Mesenchymal stem cell (in vitro differentiated cells and primary cell): Measurements from ENCODE around the gene LDLRAD3.

ENCODE experiments used
- DNase-seq: peaks from one replicate; pipeline ENCODE4 v3.0.0-alpha.2; 2013
- H2AFZ ChIP-seq: one replicate; pipeline ENCODE4 v1.6.1; 2013; ENCODE audit warnings: low read depth, mild to moderate bottlenecking, control low read depth, inconsistent platforms, low read length, moderate library complexity
- H2AK5ac ChIP-seq: 2 replicates; pipeline ENCODE4 v1.6.1; 2013; ENCODE audit warnings: low read length, moderate library complexity, mild to moderate bottlenecking, inconsistent platforms; ENCODE audit not compliant: severe bottlenecking
- H2BK120ac ChIP-seq: one replicate; pipeline ENCODE4 v1.6.1; 2013; ENCODE audit warnings: low read depth, mild to moderate bottlenecking, inconsistent platforms, low read length, moderate library complexity
- H2BK12ac ChIP-seq, 2 experiments: one replicate each; pipeline ENCODE4 v1.6.1; 2013; ENCODE audit warnings: inconsistent platforms in 2 of 2, low read length in 2 of 2, mild to moderate bottlenecking in 2 of 2, moderate library complexity in 2 of 2, control low read depth in 1 of 2
- H2BK15ac ChIP-seq: one replicate; pipeline ENCODE4 v1.6.1; 2013; ENCODE audit warnings: mild to moderate bottlenecking, low read depth, inconsistent platforms; ENCODE audit not compliant: poor library complexity, severe bottlenecking
- H2BK5ac ChIP-seq: 2 replicates; pipeline ENCODE4 v1.6.1; 2013; ENCODE audit warnings: low read depth, mild to moderate bottlenecking, low read length, control low read depth, inconsistent platforms; ENCODE audit not compliant: poor library complexity, severe bottlenecking
- H3K14ac ChIP-seq, 2 experiments: one replicate each; pipeline ENCODE4 v1.6.1; 2013; ENCODE audit warnings: inconsistent platforms in 2 of 2, low read length in 2 of 2, control low read depth in 1 of 2, mild to moderate bottlenecking in 1 of 2, moderate library complexity in 1 of 2
- H3K18ac ChIP-seq, 2 experiments: one replicate each; pipeline ENCODE4 v1.6.1; 2013; ENCODE audit warnings: inconsistent platforms in 2 of 2, low read length in 2 of 2, control low read depth in 1 of 2, low read depth in 1 of 2, mild to moderate bottlenecking in 1 of 2
- H3K23ac ChIP-seq, 2 experiments: one replicate each; pipeline ENCODE4 v1.6.1; 2013; ENCODE audit warnings: inconsistent platforms in 2 of 2, low read length in 2 of 2, mild to moderate bottlenecking in 2 of 2, moderate library complexity in 2 of 2, control low read depth in 1 of 2
- H3K27ac ChIP-seq: 2 replicates; pipeline ENCODE4 v1.5.1; 2013; ENCODE audit warnings: mild to moderate bottlenecking, moderate library complexity, low read length, control low read depth, inconsistent platforms; ENCODE audit not compliant: poor library complexity, severe bottlenecking
- H3K27me3 ChIP-seq, 2 experiments: 2 replicates each; pipeline versions ENCODE4 v1.6.1 to v1.7.0; 2013; ENCODE audit warnings: low read length in 2 of 2, mild to moderate bottlenecking in 2 of 2, moderate library complexity in 2 of 2, control low read depth in 1 of 2, inconsistent platforms in 1 of 2; ENCODE audit not compliant: control insufficient read depth in 1 of 2, insufficient read depth in 1 of 2
- H3K36me3 ChIP-seq, 2 experiments: 2 replicates each; pipeline versions ENCODE4 v1.6.1 to v1.7.0; 2013; ENCODE audit warnings: low read length in 2 of 2, control low read depth in 1 of 2, inconsistent platforms in 1 of 2, low read depth in 1 of 2, mild to moderate bottlenecking in 1 of 2; ENCODE audit not compliant: insufficient read depth in 2 of 2, control insufficient read depth in 1 of 2
- H3K4ac ChIP-seq, 2 experiments: one replicate each; pipeline ENCODE4 v1.6.1; 2013; ENCODE audit warnings: inconsistent platforms in 2 of 2, low read length in 2 of 2, mild to moderate bottlenecking in 2 of 2, moderate library complexity in 2 of 2, control low read depth in 1 of 2, low read depth in 1 of 2
- H3K4me1 ChIP-seq: 2 replicates; pipeline ENCODE4 v1.6.1; 2013; ENCODE audit warnings: low read depth, low read length, control low read depth; ENCODE audit not compliant: control insufficient read depth, insufficient read depth
- H3K4me2 ChIP-seq: 2 replicates; pipeline ENCODE4 v1.6.1; 2013; ENCODE audit warnings: low read length, mild to moderate bottlenecking, inconsistent platforms; ENCODE audit not compliant: poor library complexity, severe bottlenecking
- H3K4me3 ChIP-seq, 2 experiments: 2 replicates each; pipeline versions ENCODE4 v1.5.1 to v1.7.0; 2013; ENCODE audit warnings: low read length in 2 of 2, mild to moderate bottlenecking in 2 of 2, control low read depth in 1 of 2, low read depth in 1 of 2; ENCODE audit not compliant: insufficient read depth in 1 of 2
- H3K79me1 ChIP-seq: replicated peaks from 2 replicates; pipeline ENCODE4 v1.6.1; 2013; ENCODE audit warnings: mild to moderate bottlenecking, control low read depth, low read length, inconsistent platforms; ENCODE audit not compliant: poor library complexity, severe bottlenecking
- H3K9ac ChIP-seq: 2 replicates; pipeline ENCODE4 v1.7.0; 2013; ENCODE audit warnings: mild to moderate bottlenecking, low read length, moderate library complexity
- H3K9me3 ChIP-seq: 2 replicates; pipeline ENCODE4 v1.7.0; 2013; ENCODE audit warnings: mild to moderate bottlenecking, low read length; ENCODE audit not compliant: control insufficient read depth
- H4K8ac ChIP-seq: one replicate; pipeline ENCODE4 v1.6.1; 2013; ENCODE audit warnings: inconsistent platforms, mild to moderate bottlenecking, low read length, moderate library complexity
- H4K91ac ChIP-seq: one replicate; pipeline ENCODE4 v1.6.1; 2013; ENCODE audit warnings: mild to moderate bottlenecking, low read length, inconsistent platforms
- WGBS: methylation state at CpG from one replicate; pipeline ENCODE4 v1.1.7; 2013; ENCODE audit warnings: mixed read lengths; 5-methylcytosine and 5-hydroxymethylcytosine counted together

LDLRAD3 gene

GRCh38 chr11:36248436-36248835 lies 304.6 kb downstream of the LDLRAD3 start:
- Histone ChIP-seq H3K4me2 (no peak overlapping the region), H3K23ac (no peak overlapping the region), H3K4me1 (peaks cover 4% of the 10 kb centered on the region), H2BK120ac (no peak overlapping the region), H2AFZ (no peak overlapping the region), H3K36me3 (no peaks in the 10 kb centered on the region), H3K14ac (no peak overlapping the region), H4K8ac (no peak overlapping the region), H4K91ac (no peak overlapping the region), H2BK5ac (peak overlapping the region; percentile 36), H3K4me3 (no peak overlapping the region), H3K4ac (no peak overlapping the region), H3K18ac (no peak overlapping the region), H2AK5ac (peak overlapping the region; percentile 89), H2BK15ac (no peak overlapping the region), H3K9me3 (peaks cover 15% of the 10 kb centered on the region), H2BK12ac (no peak overlapping the region), H3K27me3 (peaks cover 0 to 11% of the 10 kb centered on the region in 2 experiments), H3K27ac (peak overlapping the region; percentile 89), H3K79me1 (no peaks in the 10 kb centered on the region), H3K9ac (peak overlapping the region; percentile 5)
- DNase-seq: no peak
- 79% methylated on average over 2 of the region's 4 CpGs for WGBS

GRCh38 chr11:36249246-36249645 lies 305.4 kb downstream of the LDLRAD3 start:
- no peak overlapping the region for H2AK5ac ChIP-seq
- H2BK15ac ChIP-seq: no peak overlapping the region
- no peak overlapping the region for H2AFZ ChIP-seq

GRCh38 chr11:36251823-36252222 lies 308.0 kb downstream of the LDLRAD3 start:
- Histone ChIP-seq H2BK12ac (no peak overlapping the region), H3K4me1 (peaks cover 5% of the 10 kb centered on the region), H2BK15ac (no peak overlapping the region), H3K9ac (no peak overlapping the region), H2BK120ac (no peak overlapping the region), H3K14ac (no peak overlapping the region), H3K36me3 (no peaks in the 10 kb centered on the region), H2AFZ (no peak overlapping the region), H3K4ac (no peak overlapping the region), H2AK5ac (peak overlapping the region; percentile 93), H2BK5ac (no peak overlapping the region), H3K9me3 (peaks cover 16% of the 10 kb centered on the region), H4K91ac (no peak overlapping the region), H3K27ac (no peak overlapping the region), H3K18ac (no peak overlapping the region), H3K79me1 (no peaks in the 10 kb centered on the region), H4K8ac (no peak overlapping the region), H3K23ac (no peak overlapping the region), H3K4me2 (no peak overlapping the region), H3K4me3 (no peak overlapping the region), H3K27me3 (peaks cover 0 to 4% of the 10 kb centered on the region in 2 experiments)
- WGBS: 64% methylated on average over 2 of the region's 2 CpGs
- no peak for DNase-seq

More at GRCh38 chr11:36249246-36249645, 305.4 kb downstream of the LDLRAD3 start:
- Histone ChIP-seq H2BK12ac (no peak overlapping the region), H3K4me3 (no peak overlapping the region), H3K36me3 (no peaks in the 10 kb centered on the region), H3K9ac (peak overlapping the region; percentile 5), H3K27ac (peak overlapping the region; percentile 89), H2BK120ac (no peak overlapping the region), H3K18ac (no peak overlapping the region), H3K79me1 (no peaks in the 10 kb centered on the region), H3K23ac (no peak overlapping the region), H3K14ac (no peak overlapping the region), H3K9me3 (peaks cover 15% of the 10 kb centered on the region), H4K91ac (no peak overlapping the region), H3K27me3 (peaks cover 0 to 8% of the 10 kb centered on the region in 2 experiments), H3K4ac (no peak overlapping the region), H4K8ac (no peak overlapping the region), H2BK5ac (no peak overlapping the region), H3K4me1 (peaks cover 4% of the 10 kb centered on the region), H3K4me2 (no peak overlapping the region)
- no CpG with 5 or more reads among the region's 2 CpGs for WGBS
- peak; percentile 77 for DNase-seq

- H3K4me3 ChIP-seq: no peak overlapping the region
- no peak overlapping the region for H3K18ac ChIP-seq
- peaks cover 16% of the 10 kb centered on the region for H3K9me3 ChIP-seq
- no peak overlapping the region for H2AK5ac ChIP-seq
- H4K91ac ChIP-seq: no peak overlapping the region
- peaks cover 0 to 9% of the 10 kb centered on the region in 2 experiments for H3K27me3 ChIP-seq
- no peak overlapping the region for H2BK5ac ChIP-seq
- no peak overlapping the region for H3K4ac ChIP-seq
- H2BK120ac ChIP-seq: no peak overlapping the region
- no peak for DNase-seq
- peaks cover 11% of the 10 kb centered on the region for H3K4me1 ChIP-seq
- no peak overlapping the region for H3K27ac ChIP-seq
- H2AFZ ChIP-seq: no peak overlapping the region
- 61% methylated on average over 5 of the region's 5 CpGs for WGBS
- no peaks in the 10 kb centered on the region for H3K36me3 ChIP-seq
- H3K79me1 ChIP-seq: no peaks in the 10 kb centered on the region
- no peak overlapping the region for H2BK15ac ChIP-seq
- no peak overlapping the region for H3K4me2 ChIP-seq
- H3K23ac ChIP-seq: no peak overlapping the region
- H3K14ac ChIP-seq: no peak overlapping the region
- no peak overlapping the region for H3K9ac ChIP-seq
- no peak overlapping the region for H4K8ac ChIP-seq
- no peak overlapping the region for H2BK12ac ChIP-seq
Observed at GRCh38 chr11:36253238-36253637, 309.4 kb downstream of the LDLRAD3 start.
